HepG2 (cell line): Measurements from ENCODE around the gene B4GALT3. TPM values are rescaled to one million over a fixed set of nuclear protein-coding genes. Genes with fewer than 3 reads are reported as not detected.

Experiments
- ATAC-seq: fragments of 200-7000 bp; cut with Tn5 transposase; 3 replicates; pipeline ENCODE4 v1.9.1; 2020; ENCODE audit warnings: mild to moderate bottlenecking, moderate library complexity
- BruUV-seq: library from RNA; stranded (reverse); fragments of 400-500 nt; replicated peaks from 2 replicates; lab custom pipeline; 2021; lab: Mats Ljungman, UMichigan
- CTCF ChIA-PET: fragments of 300-600 bp; formaldehyde crosslinking; extraction: SDS; loops from one replicate; lab custom pipeline; 2021; ENCODE audit warnings: low total read pairs, inconsistent platforms, low intra/inter-chr PET ratio; lab: Yijun Ruan, JAX
- POLR2A ChIA-PET: fragments of 350-600 bp; sonication (Branson Sonifier 250); formaldehyde crosslinking; loops from one replicate; lab custom pipeline; 2020; ENCODE audit warnings: antibody characterized with exemption, inconsistent platforms; lab: Yijun Ruan, JAX
- DNase-seq: peaks from one replicate; pipeline ENCODE4 v3.0.0-alpha.2; 2015; ENCODE audit warnings: low spot score
- FAIRE-seq: peaks from 3 replicates; lab custom pipeline; 2011; peaks lifted over from hg19 to GRCh38; lab: Jason Lieb, UNC
- H2AFZ ChIP-seq: one replicate; pipeline ENCODE4 v1.6.1; 2011; ENCODE audit warnings: low read length, inconsistent platforms
- H3K27ac ChIP-seq: fragments of 300-600 bp; 3 replicates; pipeline ENCODE4 v1.8.0; 2011; ENCODE audit warnings: mixed run types, mild to moderate bottlenecking, mixed read lengths, low read length, inconsistent platforms; ENCODE audit not compliant: insufficient read depth; ENCODE audit errors: extremely low read length
- H3K27me3 ChIP-seq, 2 experiments: fragments of 200-600 bp in 1 of 2; 2 replicates in 1 of 2; 3 replicates in 1 of 2; pipeline versions ENCODE4 v1.6.0 to v1.8.0; 2011; ENCODE audit warnings: low read length in 2 of 2, mild to moderate bottlenecking in 2 of 2, moderate library complexity in 2 of 2, inconsistent platforms in 1 of 2; ENCODE audit not compliant: insufficient read depth in 2 of 2, control insufficient read depth in 1 of 2
- H3K36me3 ChIP-seq, 2 experiments: fragments of 200-600 bp in 1 of 2; replicated peaks in 1 of 2; 2 replicates in 1 of 2; 3 replicates in 1 of 2; pipeline versions ENCODE4 v1.5.1 to v1.8.0; 2011; ENCODE audit warnings: low read length in 2 of 2, inconsistent platforms in 1 of 2; ENCODE audit not compliant: insufficient read depth in 2 of 2, control insufficient read depth in 1 of 2
- H3K4me1 ChIP-seq: 2 replicates; pipeline ENCODE4 v1.5.1; 2012; ENCODE audit warnings: low read length, inconsistent platforms; ENCODE audit not compliant: insufficient read depth
- H3K4me2 ChIP-seq: 2 replicates; pipeline ENCODE4 v1.6.0; 2011; ENCODE audit warnings: low read depth, low read length, inconsistent platforms
- H3K4me3 ChIP-seq, 3 experiments: fragments of 200-600 bp in 1 of 3; sonication (generic), shearing (Covaris generic) in 1 of 3; replicated peaks in 1 of 3; 2 replicates each; pipeline ENCODE4 v1.5.1; 2011 to 2016; ENCODE audit warnings: low read length in 3 of 3, inconsistent platforms in 2 of 3, low read depth in 2 of 3, mild to moderate bottlenecking in 2 of 3, control low read depth in 1 of 3, mixed read lengths in 1 of 3; ENCODE audit not compliant: insufficient read depth in 1 of 3
- H3K79me2 ChIP-seq: one replicate; pipeline ENCODE4 v1.6.1; 2011; ENCODE audit warnings: low read length, inconsistent platforms; ENCODE audit not compliant: insufficient read depth
- H3K9ac ChIP-seq: 2 replicates; pipeline ENCODE4 v1.6.0; 2011; ENCODE audit warnings: mild to moderate bottlenecking, low read depth, low read length, inconsistent platforms; ENCODE audit not compliant: insufficient read depth
- H3K9me3 ChIP-seq: 2 replicates; pipeline ENCODE4 v1.5.1; 2012; ENCODE audit warnings: mild to moderate bottlenecking, low read length
- H4K20me1 ChIP-seq: 2 replicates; pipeline ENCODE4 v1.6.0; 2011; ENCODE audit warnings: inconsistent platforms, mild to moderate bottlenecking, low read length, moderate library complexity; ENCODE audit not compliant: insufficient read depth
- ARID4A ChIP-seq: sonication (generic); formaldehyde crosslinking; IDR thresholded peaks from 2 replicates; pipeline ENCODE4 v1.5.0; 2020; ENCODE audit warnings: mild to moderate bottlenecking, missing genetic modification reagents, borderline replicate concordance
- HES4 ChIP-seq: sonication (generic); formaldehyde crosslinking; IDR thresholded peaks from 2 replicates; pipeline ENCODE4 v1.9.0; 2021; ENCODE audit warnings: mild to moderate bottlenecking, missing genetic modification reagents, borderline replicate concordance
- HMGXB3 ChIP-seq: sonication (generic); formaldehyde crosslinking; IDR thresholded peaks from 2 replicates; pipeline ENCODE4 v1.4.0; 2020; ENCODE audit warnings: missing genetic modification reagents, borderline replicate concordance
- WGBS: methylation state at CpG from one replicate; pipeline ENCODE4 v1.1.6; 2017; ENCODE audit warnings: low lambda C conversion rate; 5-methylcytosine and 5-hydroxymethylcytosine counted together
- in situ Hi-C: cut with HindIII; loops from 2 replicates; pipeline ENCODE4 v1.10.0; 2017; ENCODE audit warnings: low pct_unique_long_range_greater_than_20kb; ENCODE audit not compliant: extremely low pct_ligation_motif_present
- intact Hi-C: fragments of 100-400 bp; cut with micrococcal nuclease; formaldehyde crosslinking; loops from one replicate; pipeline ENCODE4 v1.10.0; 2022; ENCODE audit not compliant: unreplicated experiment
- polyA plus RNA-seq, 8 experiments: library from polyadenylated mRNA; depleted of rRNA in 3 of 8; stranded (reverse) in 7 of 8; unstranded in 1 of 8; fragments of >200 nt; fragmentation: Illumina TruSeq in 4 of 8; extraction: Trizol in 4 of 8; gene quantifications; 2 replicates each; pipeline versions ENCODE4 v1.2.1 to v1.2.3, GENCODE V29; 2011 to 2016; ENCODE audit warnings: low read depth in 4 of 8, missing spikeins in 1 of 8, mixed read lengths in 1 of 8; ENCODE audit not compliant: insufficient read depth in 1 of 8
- total RNA-seq, 5 experiments: library from RNA; depleted of rRNA; stranded (reverse); fragments of >200 nt; fragmentation: Illumina TruSeq; extraction: Trizol; gene quantifications; 2 replicates each; pipeline ENCODE4 v1.2.3, GENCODE V29; 2016; ENCODE audit warnings: low read depth in 1 of 5
- TF ChIP-seq, protein P1 (sequence below): sonication (generic); formaldehyde crosslinking; IDR thresholded peaks from 2 replicates; pipeline ENCODE4 v1.4.0; 2020; ENCODE audit warnings: missing genetic modification reagents
- TF ChIP-seq, protein P2 (sequence below): sonication (generic); formaldehyde crosslinking; IDR thresholded peaks from 2 replicates; pipeline ENCODE4 v1.8.1; 2023; ENCODE audit warnings: mild to moderate bottlenecking, inconsistent platforms, moderate library complexity, missing genetic modification reagents, borderline replicate concordance
- TF ChIP-seq, protein P3 (sequence below): sonication (generic); formaldehyde crosslinking; conservative IDR thresholded peaks from 2 replicates; pipeline ENCODE4 v1.8.0; 2022; ENCODE audit warnings: mild to moderate bottlenecking, moderate library complexity, missing genetic modification reagents

B4GALT3 gene
- total and polyA plus RNA-seq, 2 of the 13 experiments (the other 11 are each of a cell fraction or from before 2014, with no cell fraction given) = 35.6 to 40.4 TPM

- FAIRE-seq (no peak), DNase-seq (no peak), ATAC-seq (peak; percentile 70)
- intact Hi-C loops (no loop called here), in situ Hi-C loops (no loop called here)
- Histone ChIP-seq H3K9me3 (no peaks in the 10 kb centered on the region), H4K20me1 (no peaks in the 10 kb centered on the region), H3K27ac (peak overlapping the region; percentile 62), H3K79me2 (peaks cover 2% of the 10 kb centered on the region), H3K9ac (peak overlapping the region; percentile 80), H3K4me3 (peak overlapping the region; percentile 71 to 88 (median 74)), H3K36me3 (peaks cover 13 to 42% of the 10 kb centered on the region in 2 experiments), H3K4me2 (peak overlapping the region; percentile 84), H2AFZ (peak overlapping the region; percentile 35), H3K4me1 (peaks cover 16% of the 10 kb centered on the region), H3K27me3 (no peaks in the 10 kb centered on the region)
- BruUV-seq = no TSS peak
- WGBS = 12% methylated on average over 24 of the region's 33 CpGs
- POLR2A ChIA-PET = interaction anchor here (0.9 to 2.9 kb wide), 13 partner anchors 10 to 153 kb away, joined by 3 to 30 read pairs (median 5); partner anchors contain the start of genes ADAMTS4, APOA2, B4GALT3 and DEDD
- CTCF ChIA-PET = interaction anchor here (1.7 kb wide), 1 partner anchor 11 kb away, joined by 4 read pairs; the partner anchor contains the start of gene B4GALT3
- TF ChIP-seq, protein P1, sequence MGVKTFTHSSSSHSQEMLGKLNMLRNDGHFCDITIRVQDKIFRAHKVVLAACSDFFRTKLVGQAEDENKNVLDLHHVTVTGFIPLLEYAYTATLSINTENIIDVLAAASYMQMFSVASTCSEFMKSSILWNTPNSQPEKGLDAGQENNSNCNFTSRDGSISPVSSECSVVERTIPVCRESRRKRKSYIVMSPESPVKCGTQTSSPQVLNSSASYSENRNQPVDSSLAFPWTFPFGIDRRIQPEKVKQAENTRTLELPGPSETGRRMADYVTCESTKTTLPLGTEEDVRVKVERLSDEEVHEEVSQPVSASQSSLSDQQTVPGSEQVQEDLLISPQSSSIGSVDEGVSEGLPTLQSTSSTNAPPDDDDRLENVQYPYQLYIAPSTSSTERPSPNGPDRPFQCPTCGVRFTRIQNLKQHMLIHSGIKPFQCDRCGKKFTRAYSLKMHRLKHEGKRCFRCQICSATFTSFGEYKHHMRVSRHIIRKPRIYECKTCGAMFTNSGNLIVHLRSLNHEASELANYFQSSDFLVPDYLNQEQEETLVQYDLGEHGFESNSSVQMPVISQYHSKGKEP (CRISPR knock-in tag) = no peak
- TF ChIP-seq HES4 (CRISPR knock-in tag) (0 out of 2 replicates have a peak, but pooled peaks have one; percentile 11), HMGXB3 (CRISPR knock-in tag) (no peak), ARID4A (CRISPR knock-in tag) (0 out of 2 replicates have a peak, but pooled peaks have one; percentile 16)
- TF ChIP-seq, protein P2, sequence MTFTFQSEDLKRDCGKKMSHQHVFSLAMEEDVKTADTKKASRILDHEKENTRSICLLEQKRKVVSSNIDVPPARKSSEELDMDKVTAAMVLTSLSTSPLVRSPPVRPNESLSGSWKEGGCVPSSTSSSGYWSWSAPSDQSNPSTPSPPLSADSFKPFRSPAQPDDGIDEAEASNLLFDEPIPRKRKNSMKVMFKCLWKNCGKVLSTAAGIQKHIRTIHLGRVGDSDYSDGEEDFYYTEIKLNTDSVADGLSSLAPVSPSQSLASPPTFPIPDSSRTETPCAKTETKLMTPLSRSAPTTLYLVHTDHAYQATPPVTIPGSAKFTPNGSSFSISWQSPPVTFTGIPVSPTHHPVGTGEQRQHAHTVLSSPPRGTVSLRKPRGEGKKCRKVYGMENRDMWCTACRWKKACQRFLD (CRISPR knock-in tag) = 0 out of 2 replicates have a peak, but pooled peaks have one; percentile 9
- TF ChIP-seq, protein P3, sequence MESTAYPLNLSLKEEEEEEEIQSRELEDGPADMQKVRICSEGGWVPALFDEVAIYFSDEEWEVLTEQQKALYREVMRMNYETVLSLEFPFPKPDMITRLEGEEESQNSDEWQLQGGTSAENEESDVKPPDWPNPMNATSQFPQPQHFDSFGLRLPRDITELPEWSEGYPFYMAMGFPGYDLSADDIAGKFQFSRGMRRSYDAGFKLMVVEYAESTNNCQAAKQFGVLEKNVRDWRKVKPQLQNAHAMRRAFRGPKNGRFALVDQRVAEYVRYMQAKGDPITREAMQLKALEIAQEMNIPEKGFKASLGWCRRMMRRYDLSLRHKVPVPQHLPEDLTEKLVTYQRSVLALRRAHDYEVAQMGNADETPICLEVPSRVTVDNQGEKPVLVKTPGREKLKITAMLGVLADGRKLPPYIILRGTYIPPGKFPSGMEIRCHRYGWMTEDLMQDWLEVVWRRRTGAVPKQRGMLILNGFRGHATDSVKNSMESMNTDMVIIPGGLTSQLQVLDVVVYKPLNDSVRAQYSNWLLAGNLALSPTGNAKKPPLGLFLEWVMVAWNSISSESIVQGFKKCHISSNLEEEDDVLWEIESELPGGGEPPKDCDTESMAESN (CRISPR knock-in tag) = peak; percentile 12; the same call in 1 of the 2 replicates
Observed at GRCh38 chr1:161166669-161167548, 10.4 kb downstream of the B4GALT3 start.
